ENCODE data around the gene CHRNB4. TPM values are rescaled to one million over a fixed set of nuclear protein-coding genes. Genes with fewer than 3 reads are reported as not detected.
A peak's percentile ranks its signal among the peaks of the same experiment; 100 is the strongest.

Gene CHRNB4
- total and polyA plus RNA-seq, 2 of the 8 experiments (the other 6 are each of a cell fraction or from before 2014, with no cell fraction given) = 2.4 to 4.5 TPM

GRCh38 chr15:78620021-78620526, 20.9 kb downstream of the CHRNB4 start:
- Histone ChIP-seq H4K91ac (replicated peaks; ENCODE audit: insufficient read length, low read length) (no peak overlapping the region), H4K8ac (ENCODE audit: extremely low read depth, insufficient read depth, low read length) (no peak overlapping the region; the same call in 1 of the 2 replicates), H3K4me1 (replicated peaks in 1 of 4; ENCODE audit: control insufficient read depth in 3 of 4, insufficient read depth in 4 of 4, low read length in 3 of 4) (peaks cover 0 to 10% (median 2%) of the 10 kb centered on the region in 4 experiments; a peak in 6 of 7 replicates), H2BK20ac (ENCODE audit: low read length) (no peak overlapping the region), H4K20me1 (replicated peaks in 1 of 2; ENCODE audit: control insufficient read depth in 1 of 2, insufficient read depth in 2 of 2, low read length in 2 of 2) (no peaks in the 10 kb centered on the region), H2BK15ac (ENCODE audit: low read length) (no peak overlapping the region), H3K9me3 (ENCODE audit: insufficient read depth in 2 of 2, low read depth in 1 of 2, low read length in 1 of 2) (no peaks in the 10 kb centered on the region), H3K4me3 (ENCODE audit: extremely low read depth in 1 of 4, insufficient read depth in 2 of 4, low read depth in 3 of 4, low read length in 4 of 4) (peak overlapping the region; percentile 30 to 70 (median 56)), H3K23ac (ENCODE audit: insufficient read length) (no peak overlapping the region), H3K23me2 (ENCODE audit: low read depth, low read length) (peaks cover 14% of the 10 kb centered on the region; the same call in 1 of the 2 replicates), H3K14ac (ENCODE audit: insufficient read length) (no peak overlapping the region), H2BK5ac (ENCODE audit: low read depth, low read length) (no peak overlapping the region), H2AK5ac (ENCODE audit: low read depth, low read length) (no peak overlapping the region), H3K27me3 (replicated peaks in 1 of 4; ENCODE audit: control insufficient read depth in 3 of 4, extremely low read depth in 1 of 4, insufficient read depth in 3 of 4, low read length in 3 of 4) (peaks cover 6 to 39% (median 35%) of the 10 kb centered on the region in 4 experiments), H2BK12ac (ENCODE audit: low read depth, low read length) (no peak overlapping the region), H3K79me2 (ENCODE audit: control insufficient read depth in 1 of 2, insufficient read depth in 2 of 2, low read length in 2 of 2) (no peaks in the 10 kb centered on the region), H3K4ac (replicated peaks; ENCODE audit: insufficient read length, low read depth, low read length) (no peak overlapping the region), H3K36me3 (ENCODE audit: control insufficient read depth in 2 of 4, insufficient read depth in 4 of 4, low read length in 3 of 4) (no peaks in the 10 kb centered on the region), H3K4me2 (ENCODE audit: insufficient read depth in 1 of 2, low read depth in 2 of 2, low read length in 2 of 2) (peak overlapping the region; percentile 74 to 88), H2AFZ (ENCODE audit: low read length) (peak overlapping the region; percentile 80; the same call in 1 of the 2 replicates), H4K5ac (ENCODE audit: insufficient read length, low read depth, low read length) (no peak overlapping the region), H3K56ac (replicated peaks; ENCODE audit: insufficient read length, low read depth, low read length) (no peak overlapping the region), H3K79me1 (ENCODE audit: low read depth, low read length) (no peaks in the 10 kb centered on the region), H3K18ac (ENCODE audit: extremely low read depth, low read length) (peak overlapping the region; percentile 38), H3K27ac (ENCODE audit: low read depth, low read length) (no peak overlapping the region), H3K9ac (replicated peaks in 1 of 4; ENCODE audit: extremely low read depth in 1 of 4, low read depth in 3 of 4, low read length in 3 of 4) (peak overlapping the region in 1 of 4 experiments; percentile 36; a peak in 1 of 7 replicates), H2BK120ac (replicated peaks; ENCODE audit: low read depth, low read length) (no peak overlapping the region)
- POLR2A ChIA-PET (ENCODE audit: partially characterized antibody) = interaction anchor here (1.2 kb wide), 1 partner anchor 191 kb away, joined by 3 read pairs; the partner anchor contains the start of gene ADAMTS7
- WGBS, 2 experiments (ENCODE audit: extremely low coverage in 1 of 2, insufficient coverage in 1 of 2, insufficient read length in 1 of 2, insufficient replicate concordance in 2 of 2, low coverage in 1 of 2, low lambda C conversion rate in 2 of 2, missing lambda C conversion rate in 1 of 2) = 2% methylated on average over 37 of the region's 41 CpGs; no CpG with 5 or more reads in 1 of the 2 experiments
- CTCF ChIA-PET (ENCODE audit: partially characterized antibody) = interaction anchor here (0.6 to 7.6 kb wide), 29 partner anchors 10 to 359 kb away, joined by 3 to 81 read pairs (median 6); partner anchors contain the start of genes CHRNA5 and PSMA4
- FAIRE-seq (no peak), DNase-seq (ENCODE audit: low read depth in 1 of 2, low spot score in 2 of 2) (peak; percentile 36 to 83)
- TF ChIP-seq SP4 (IDR thresholded peaks at IDR 0.05; ENCODE audit: low read length) (no peak), HDAC2 (IDR thresholded peaks at IDR 0.05; ENCODE audit: borderline replicate concordance in 1 of 2, low read depth in 2 of 2, low read length in 2 of 2) (0 out of 4 replicates have a peak, but pooled peaks of 1 of the 2 experiments have one; percentile 50), CBX5 (IDR thresholded peaks at IDR 0.05; ENCODE audit: low read depth, low read length) (no peak), RBBP5 (IDR thresholded peaks at IDR 0.05; ENCODE audit: borderline replicate concordance, low read depth, low read length) (no peak), MAX (IDR thresholded peaks at IDR 0.05) (peak; percentile 61; the same call in 1 of the 2 replicates), CREB1 (IDR thresholded peaks at IDR 0.05) (peak; percentile 48; the same call in 1 of the 2 replicates), KDM4A (IDR thresholded peaks at IDR 0.05; ENCODE audit: low read depth, low read length, severe bottlenecking) (peak; percentile 89), RAD21 (IDR thresholded peaks at IDR 0.05 in 1 of 2, conservative IDR thresholded peaks at IDR 0.05 in 1 of 2; ENCODE audit: low read depth in 2 of 2, low read length in 2 of 2) (peak; percentile 15 to 33; a peak in 1 of 4 replicates), TAF1 (IDR thresholded peaks at IDR 0.05; ENCODE audit: low read depth, low read length) (0 out of 2 replicates have a peak, but pooled peaks have one; percentile 18), ASH2L (IDR thresholded peaks at IDR 0.05; ENCODE audit: low read length) (peak; percentile 45)
